Panc1 (cell line): ENCODE results near the gene DEXI. TPM values are rescaled to one million over a fixed set of nuclear protein-coding genes. Genes with fewer than 3 reads are reported as not detected.

Experiments
- ATAC-seq: fragments of 200-7000 bp; cut with Tn5 transposase; 2 replicates; pipeline ENCODE4 v1.9.1; 2020; ENCODE audit warnings: mild to moderate bottlenecking, moderate library complexity
- BruUV-seq: library from RNA; stranded (reverse); fragments of 400-500 nt; replicated peaks from 2 replicates; lab custom pipeline; 2021; lab: Mats Ljungman, UMichigan
- CTCF ChIA-PET: fragments of 300-600 bp; sonication (Branson Sonifier 250); formaldehyde crosslinking; loops from one replicate; lab custom pipeline; 2022; ENCODE audit warnings: antibody characterized with exemption; lab: Charles Lee
- POLR2A ChIA-PET: fragments of 300-600 bp; sonication (Branson Sonifier 250); formaldehyde crosslinking; loops from one replicate; lab custom pipeline; 2022; ENCODE audit warnings: antibody characterized with exemption; lab: Charles Lee
- DNase-seq: peaks from one replicate; pipeline ENCODE4 v3.0.0-alpha.2; 2010; ENCODE audit warnings: low read depth, low spot score
- H3K27ac ChIP-seq: 2 replicates; pipeline ENCODE4 v1.5.1; 2011; ENCODE audit warnings: mild to moderate bottlenecking, low read length, inconsistent platforms
- H3K27me3 ChIP-seq: fragments of 200-500 bp; sonication (Bioruptor generic); 2 replicates; pipeline ENCODE4 v1.6.0; 2014; ENCODE audit warnings: low read length, inconsistent platforms; ENCODE audit not compliant: control insufficient read depth, insufficient read depth
- H3K36me3 ChIP-seq: fragments of 200-500 bp; sonication (Bioruptor generic); 2 replicates; pipeline ENCODE4 v1.5.1; 2014; ENCODE audit warnings: inconsistent platforms, mild to moderate bottlenecking, low read length, moderate library complexity; ENCODE audit not compliant: control insufficient read depth, insufficient read depth
- H3K4me1 ChIP-seq: 2 replicates; pipeline ENCODE4 v1.5.1; 2011; ENCODE audit warnings: inconsistent platforms, mild to moderate bottlenecking, low read length, moderate library complexity; ENCODE audit not compliant: control insufficient read depth, insufficient read depth
- H3K4me3 ChIP-seq, 2 experiments: 2 replicates each; pipeline ENCODE4 v1.5.1; 2011 to 2012; ENCODE audit warnings: low read depth in 2 of 2, low read length in 2 of 2, mild to moderate bottlenecking in 2 of 2, inconsistent platforms in 1 of 2, moderate library complexity in 1 of 2
- H3K9me3 ChIP-seq: fragments of 200-500 bp; sonication (Bioruptor generic); 2 replicates; pipeline ENCODE4 v1.5.1; 2014; ENCODE audit warnings: low read depth, mild to moderate bottlenecking, inconsistent platforms, low read length, moderate library complexity; ENCODE audit not compliant: control insufficient read depth, insufficient read depth
- POLR2AphosphoS5 ChIP-seq: IDR thresholded peaks from 2 replicates; pipeline ENCODE4 v1.6.1; 2012; ENCODE audit warnings: mild to moderate bottlenecking, low read depth, low read length, moderate library complexity
- REST ChIP-seq, 2 experiments: IDR thresholded peaks; 2 replicates each; pipeline ENCODE4 v1.6.1; 2011 to 2012; ENCODE audit warnings: low read depth in 2 of 2, control low read depth in 1 of 2, low read length in 1 of 2, mild to moderate bottlenecking in 1 of 2, moderate library complexity in 1 of 2; ENCODE audit not compliant: insufficient read depth in 1 of 2
- SIN3A ChIP-seq: IDR thresholded peaks from 2 replicates; pipeline ENCODE4 v1.6.1; 2012; ENCODE audit warnings: low read depth, mild to moderate bottlenecking, low read length, moderate library complexity, borderline replicate concordance; ENCODE audit not compliant: insufficient read depth
- TCF7L2 ChIP-seq: IDR thresholded peaks from 2 replicates; pipeline ENCODE4 v1.6.1; 2011; ENCODE audit warnings: mild to moderate bottlenecking, low read depth, low read length, inconsistent platforms
- in situ Hi-C: cut with HindIII; loops from 2 replicates; pipeline ENCODE4 v1.10.0; 2016; ENCODE audit warnings: low sequenced_read_pairs, low pct_unique_long_range_greater_than_20kb
- intact Hi-C: fragments of 100-400 bp; cut with micrococcal nuclease; formaldehyde crosslinking; loops from one replicate; pipeline ENCODE4 v1.10.0; 2022; ENCODE audit not compliant: unreplicated experiment
- total RNA-seq: library from RNA; stranded (reverse); gene quantifications from one replicate; pipeline ENCODE4 v1.2.1, GENCODE V29; 2021; ENCODE audit not compliant: unreplicated experiment
- TF ChIP-seq, protein P1 (sequence below): fragments of 450-650 bp; IDR thresholded peaks from 2 replicates; pipeline ENCODE4 v1.5.1; 2017; ENCODE audit warnings: mild to moderate bottlenecking

The DEXI gene
- total RNA-seq, 1 experiment from 2014 or later, result 32.2 TPM

DNA sequence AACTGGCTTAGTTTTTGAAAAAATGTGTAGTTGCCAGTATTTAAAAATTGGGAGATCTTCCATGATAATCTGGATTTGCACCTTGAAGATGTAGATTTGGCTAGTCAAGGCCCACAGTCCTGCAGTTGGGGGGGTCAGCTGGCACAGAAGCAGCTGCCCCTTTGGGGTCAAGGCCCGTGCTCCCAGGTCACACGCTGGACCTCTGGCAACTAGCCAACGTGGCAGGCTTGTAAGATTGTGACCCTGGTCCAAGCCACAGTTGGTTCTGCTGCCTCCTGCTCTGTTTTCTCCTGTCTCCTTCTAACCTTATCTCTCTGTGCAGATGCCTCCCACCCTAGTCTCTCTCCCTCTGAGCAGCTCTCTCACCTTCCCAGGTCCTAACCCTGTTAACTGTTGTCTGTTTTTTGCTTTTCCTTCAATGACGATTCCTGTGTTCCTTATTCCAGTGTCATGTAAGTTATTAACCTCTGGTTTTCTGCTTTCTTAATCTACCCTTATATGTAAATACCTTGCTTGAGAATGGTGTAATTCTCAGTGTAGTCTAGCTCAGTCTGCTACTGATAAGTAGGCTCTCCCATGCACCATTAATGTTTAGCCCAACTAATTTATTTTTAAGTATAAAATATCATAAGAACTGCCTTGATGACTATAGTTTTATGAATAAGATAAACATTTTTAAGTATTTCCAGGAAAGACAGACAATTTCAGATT, 30.0 kb upstream of the DEXI start:
- CTCF ChIA-PET, result no interaction called here
- TF ChIP-seq SIN3A (no peak), TCF7L2 (no peak), REST (IDR thresholded peaks at IDR 0.05; ENCODE audit: insufficient read depth in 1 of 2, low read depth in 2 of 2, low read length in 1 of 2) (no peak), POLR2AphosphoS5 (no peak)
- TF ChIP-seq, protein P1, sequence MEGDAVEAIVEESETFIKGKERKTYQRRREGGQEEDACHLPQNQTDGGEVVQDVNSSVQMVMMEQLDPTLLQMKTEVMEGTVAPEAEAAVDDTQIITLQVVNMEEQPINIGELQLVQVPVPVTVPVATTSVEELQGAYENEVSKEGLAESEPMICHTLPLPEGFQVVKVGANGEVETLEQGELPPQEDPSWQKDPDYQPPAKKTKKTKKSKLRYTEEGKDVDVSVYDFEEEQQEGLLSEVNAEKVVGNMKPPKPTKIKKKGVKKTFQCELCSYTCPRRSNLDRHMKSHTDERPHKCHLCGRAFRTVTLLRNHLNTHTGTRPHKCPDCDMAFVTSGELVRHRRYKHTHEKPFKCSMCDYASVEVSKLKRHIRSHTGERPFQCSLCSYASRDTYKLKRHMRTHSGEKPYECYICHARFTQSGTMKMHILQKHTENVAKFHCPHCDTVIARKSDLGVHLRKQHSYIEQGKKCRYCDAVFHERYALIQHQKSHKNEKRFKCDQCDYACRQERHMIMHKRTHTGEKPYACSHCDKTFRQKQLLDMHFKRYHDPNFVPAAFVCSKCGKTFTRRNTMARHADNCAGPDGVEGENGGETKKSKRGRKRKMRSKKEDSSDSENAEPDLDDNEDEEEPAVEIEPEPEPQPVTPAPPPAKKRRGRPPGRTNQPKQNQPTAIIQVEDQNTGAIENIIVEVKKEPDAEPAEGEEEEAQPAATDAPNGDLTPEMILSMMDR, result no peak
- no peak for ATAC-seq
- Histone ChIP-seq H3K27me3 (no peaks in the 10 kb centered on the region), H3K9me3 (no peaks in the 10 kb centered on the region), H3K4me1 (no peaks in the 10 kb centered on the region), H3K36me3 (no peaks in the 10 kb centered on the region), H3K4me3 (no peak overlapping the region), H3K27ac (no peak overlapping the region)
- in situ Hi-C loops, result no loop called here
- DNase-seq, result no peak
- no TSS peak for BruUV-seq
- POLR2A ChIA-PET, result no interaction called here
- intact Hi-C loops, result no loop called here

- Histone ChIP-seq H3K36me3 (no peaks in the 10 kb centered on the region), H3K4me1 (no peaks in the 10 kb centered on the region), H3K27ac (no peak overlapping the region), H3K9me3 (no peaks in the 10 kb centered on the region), H3K27me3 (no peaks in the 10 kb centered on the region), H3K4me3 (no peak overlapping the region)
- BruUV-seq, result no TSS peak
- intact Hi-C loops, result loop anchor here (1.0 kb wide), 1 partner anchor 286 kb away; no protein-coding TSS in a partner anchor
- in situ Hi-C loops, result no loop called here
- ATAC-seq (peak; percentile 82), DNase-seq (peak; percentile 41)
- ChIA-PET CTCF (interaction anchor here (0.5 to 1.4 kb wide), 5 partner anchors 18 to 601 kb away, joined by 3 to 17 read pairs (median 3); partner anchors contain the start of gene SOCS1), POLR2A (interaction anchor here (0.6 to 0.7 kb wide), 2 partner anchors 283 to 284 kb away, joined by 3 to 6 read pairs; partner anchors contain the start of gene SOCS1)
- TF ChIP-seq, protein P1, result peak; percentile 86
- TF ChIP-seq TCF7L2 (no peak), POLR2AphosphoS5 (no peak), SIN3A (no peak)
Observed at GRCh38 chr16:10971560-10971961, 29.3 kb upstream of the DEXI start.
